Measurements from ENCODE around the gene C11orf97. TPM values are rescaled to one million over a fixed set of nuclear protein-coding genes. Genes with fewer than 3 reads are reported as not detected.

The C11orf97 gene
- total and polyA plus RNA-seq, 8 donors = not detected

GRCh38 chr11:94559361-94559760, 47.1 kb downstream of the C11orf97 start:
- DNase-seq = no peak
- H3K36me3 ChIP-seq = no peaks in the 10 kb centered on the region
- 81 to 93% (median 85%) methylated on average over 2 of the region's 2 CpGs for WGBS, 5 donors
- intact Hi-C loops (cut with DNase I; ENCODE audit: low total_unique reads) = no loop called here
- H3K27ac ChIP-seq = peak overlapping the region in 2 of 5 donors; percentile 12 to 41
- H3K27me3 ChIP-seq = no peaks in the 10 kb centered on the region
- no peak overlapping the region for H3K4me3 ChIP-seq
- H3K9me3 ChIP-seq = no peaks in the 10 kb centered on the region
- TF ChIP-seq POLR2AphosphoS5 (IDR thresholded peaks at IDR 0.05) (no peak), CTCF (IDR thresholded peaks at IDR 0.05) (no peak), EP300 (IDR thresholded peaks at IDR 0.05) (no peak), POLR2A (IDR thresholded peaks at IDR 0.05) (no peak)
- peaks cover 0 to 70% (median 22%) of the 10 kb centered on the region in 4 donors for H3K4me1 ChIP-seq

GRCh38 chr11:94560834-94561233, 48.6 kb downstream of the C11orf97 start:
- no peaks in the 10 kb centered on the region for H3K27me3 ChIP-seq
- TF ChIP-seq POLR2AphosphoS5 (IDR thresholded peaks at IDR 0.05) (no peak), EP300 (IDR thresholded peaks at IDR 0.05) (no peak), POLR2A (IDR thresholded peaks at IDR 0.05) (no peak), CTCF (IDR thresholded peaks at IDR 0.05) (no peak)
- H3K9me3 ChIP-seq = no peaks in the 10 kb centered on the region
- H3K4me3 ChIP-seq = no peak overlapping the region
- intact Hi-C loops (cut with DNase I; ENCODE audit: low total_unique reads) = no loop called here
- peaks cover 0 to 65% (median 21%) of the 10 kb centered on the region in 4 donors for H3K4me1 ChIP-seq
- peak in 1 of 2 donors; percentile 32 for DNase-seq
- H3K36me3 ChIP-seq = no peaks in the 10 kb centered on the region
- H3K27ac ChIP-seq = no peak overlapping the region
- 85 to 100% (median 94%) methylated on average over 3 of the region's 3 CpGs for WGBS, 5 donors

DNA sequence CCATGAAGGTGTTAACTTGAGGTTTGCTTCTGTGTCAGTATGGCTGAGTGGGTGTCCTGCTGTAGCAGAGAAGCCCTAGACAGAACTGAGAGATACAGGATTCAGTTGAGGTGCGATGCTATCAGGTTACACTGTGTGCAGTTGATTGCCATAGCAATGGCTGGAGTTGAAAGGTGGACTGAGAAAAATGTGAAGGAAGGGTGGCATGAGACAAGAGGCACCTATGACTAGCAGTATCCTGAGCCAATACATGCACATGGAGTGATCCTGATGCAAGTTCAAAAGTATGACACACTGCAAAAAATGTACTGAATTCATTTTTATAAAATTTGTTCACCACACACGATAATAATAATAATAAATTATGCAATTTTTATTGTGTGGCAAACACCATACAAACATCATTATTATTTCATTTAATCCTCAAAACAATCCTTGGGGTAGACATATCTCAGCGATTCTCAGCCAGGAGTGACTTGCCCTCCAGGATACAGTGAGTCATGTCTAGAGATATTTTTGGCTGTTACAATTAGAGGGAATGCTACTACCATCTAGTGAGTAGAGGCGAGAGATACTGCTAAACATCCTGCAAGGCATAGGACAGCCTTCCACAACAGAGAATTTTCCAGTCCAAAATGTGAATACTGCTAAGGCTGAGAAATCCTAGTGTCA, 51.1 kb downstream of the C11orf97 start:
- H3K27ac ChIP-seq = no peak overlapping the region
- DNase-seq = no peak
- H3K4me3 ChIP-seq = no peak overlapping the region
- H3K27me3 ChIP-seq = no peaks in the 10 kb centered on the region
- peaks cover 0 to 40% (median 9%) of the 10 kb centered on the region in 4 donors for H3K4me1 ChIP-seq
- H3K36me3 ChIP-seq = no peaks in the 10 kb centered on the region
- no peaks in the 10 kb centered on the region for H3K9me3 ChIP-seq
- WGBS, 5 donors = 59 to 76% (median 73%) methylated on average over 4 of the region's 4 CpGs
- no peak for TF ChIP-seq POLR2A (IDR thresholded peaks at IDR 0.05)
- TF ChIP-seq CTCF (IDR thresholded peaks at IDR 0.05) = no peak
- no peak for TF ChIP-seq EP300 (IDR thresholded peaks at IDR 0.05)
- TF ChIP-seq POLR2AphosphoS5 (IDR thresholded peaks at IDR 0.05) = no peak
- intact Hi-C loops (cut with DNase I; ENCODE audit: low total_unique reads) = no loop called here

DNA sequence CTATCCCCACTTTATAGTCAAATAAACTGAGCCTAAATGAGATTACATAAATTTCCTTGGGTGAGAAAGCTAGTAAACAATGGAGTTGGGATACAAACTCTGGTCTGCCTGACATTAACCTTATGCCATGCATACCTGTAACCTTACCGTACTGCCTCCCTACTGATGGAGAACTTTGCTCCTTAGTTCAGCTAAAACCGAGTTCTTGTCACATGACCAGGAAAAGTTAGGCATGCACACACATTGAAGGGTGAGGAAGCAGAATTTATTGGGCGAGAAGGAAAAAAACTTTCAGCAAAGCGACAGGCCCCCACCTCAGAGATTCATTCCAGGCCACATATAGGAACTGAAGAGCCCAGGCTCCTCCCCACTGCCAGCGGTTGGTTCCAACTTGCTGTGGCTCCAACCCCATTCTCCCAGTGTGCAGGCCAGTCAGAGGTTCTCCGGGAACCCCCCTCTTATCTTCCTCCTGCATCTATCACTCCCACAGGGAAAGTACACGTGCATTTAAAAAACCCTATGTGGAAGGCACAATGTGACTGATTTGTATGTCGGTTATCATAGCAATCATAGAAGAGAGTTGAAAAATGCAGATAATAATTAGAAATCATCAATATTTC, 51.7 kb downstream of the C11orf97 start:
- DNase-seq = no peak
- no peaks in the 10 kb centered on the region for H3K27me3 ChIP-seq
- H3K4me3 ChIP-seq = no peak overlapping the region
- H3K36me3 ChIP-seq = no peaks in the 10 kb centered on the region
- intact Hi-C loops (cut with DNase I; ENCODE audit: low total_unique reads) = no loop called here
- TF ChIP-seq EP300 (IDR thresholded peaks at IDR 0.05) (no peak), CTCF (IDR thresholded peaks at IDR 0.05) (no peak), POLR2AphosphoS5 (IDR thresholded peaks at IDR 0.05) (no peak), POLR2A (IDR thresholded peaks at IDR 0.05) (no peak)
- no peaks in the 10 kb centered on the region for H3K9me3 ChIP-seq
- 71 to 81% (median 79%) methylated on average over 8 of the region's 8 CpGs for WGBS, 5 donors
- H3K27ac ChIP-seq = no peak overlapping the region
- H3K4me1 ChIP-seq = peaks cover 0 to 34% (median 8%) of the 10 kb centered on the region in 4 donors

Data from stomach (tissue), 9 donors.